GM23338 (cell line): Measurements from ENCODE around the gene TMEM121. TPM values are rescaled to one million over a fixed set of nuclear protein-coding genes. Genes with fewer than 3 reads are reported as not detected.

Experiments used
- ATAC-seq: fragments of 200-7000 bp; cut with Tn5 transposase; 3 replicates; pipeline ENCODE4 v1.9.1; 2020
- DNase-seq: peaks from one replicate; pipeline ENCODE4 v3.0.0-alpha.2; 2015; ENCODE audit warnings: low spot score
- H2AFZ ChIP-seq: fragments of 200-600 bp; sonication (generic); 2 replicates; pipeline ENCODE4 v1.8.0; 2016; ENCODE audit warnings: antibody characterized with exemption, mild to moderate bottlenecking, moderate library complexity
- H3F3A ChIP-seq: fragments of 200-600 bp; sonication (generic); replicated peaks from 2 replicates; pipeline ENCODE4 v1.8.0; 2017; ENCODE audit warnings: antibody characterized with exemption, mixed run types, low read depth
- H3K27ac ChIP-seq: fragments of 200-600 bp; sonication (generic); 2 replicates; pipeline ENCODE4 v1.6.1; 2016; ENCODE audit warnings: low read depth
- H3K27me3 ChIP-seq: fragments of 200-600 bp; sonication (generic); 2 replicates; pipeline ENCODE4 v1.8.0; 2016; ENCODE audit warnings: mild to moderate bottlenecking, mixed run types, moderate library complexity; ENCODE audit not compliant: insufficient read depth
- H3K36me3 ChIP-seq: fragments of 200-600 bp; sonication (generic); 2 replicates; pipeline ENCODE4 v1.8.0; 2016; ENCODE audit warnings: mild to moderate bottlenecking; ENCODE audit not compliant: insufficient read depth
- H3K4me1 ChIP-seq: fragments of 200-600 bp; sonication (generic); 2 replicates; pipeline ENCODE4 v1.8.0; 2016; ENCODE audit warnings: mild to moderate bottlenecking, moderate library complexity; ENCODE audit not compliant: insufficient read depth
- H3K4me2 ChIP-seq: fragments of 200-600 bp; sonication (generic); 2 replicates; pipeline ENCODE4 v1.7.1; 2017; ENCODE audit warnings: mixed run types
- H3K4me3 ChIP-seq: fragments of 200-600 bp; sonication (generic); 2 replicates; pipeline ENCODE4 v1.6.1; 2016; ENCODE audit warnings: mixed run types
- H3K79me2 ChIP-seq: fragments of 200-600 bp; sonication (generic); replicated peaks from 2 replicates; pipeline ENCODE4 v1.8.0; 2017; ENCODE audit warnings: mild to moderate bottlenecking; ENCODE audit not compliant: insufficient read depth
- H3K9me2 ChIP-seq: fragments of 200-600 bp; sonication (generic); 2 replicates; pipeline ENCODE4 v1.8.0; 2017; ENCODE audit not compliant: insufficient read depth
- H4K20me1 ChIP-seq: fragments of 200-600 bp; sonication (generic); replicated peaks from 2 replicates; pipeline ENCODE4 v1.8.0; 2017; ENCODE audit warnings: mild to moderate bottlenecking; ENCODE audit not compliant: insufficient read depth
- H3K27ac Mint-ChIP-seq: 2 replicates; pipeline ENCODE4 v1.8.0; 2020; ENCODE audit warnings: inconsistent platforms, mild to moderate bottlenecking, moderate library complexity, mixed read lengths
- H3K27me3 Mint-ChIP-seq: 3 replicates; pipeline ENCODE4 v1.8.0; 2022; ENCODE audit warnings: low read depth, mild to moderate bottlenecking, moderate library complexity, mixed read lengths, inconsistent platforms; ENCODE audit not compliant: insufficient read depth, poor library complexity
- H3K36me3 Mint-ChIP-seq: 3 replicates; pipeline ENCODE4 v1.8.0; 2021; ENCODE audit warnings: low read depth, mild to moderate bottlenecking, inconsistent platforms, moderate library complexity, mixed read lengths
- H3K4me1 Mint-ChIP-seq: 3 replicates; pipeline ENCODE4 v1.8.0; 2020; ENCODE audit warnings: mild to moderate bottlenecking, inconsistent platforms, mixed read lengths
- H3K4me3 Mint-ChIP-seq: 3 replicates; pipeline ENCODE4 v1.8.0; 2021; ENCODE audit warnings: moderate library complexity, mild to moderate bottlenecking, inconsistent platforms, mixed read lengths
- H3K9me3 Mint-ChIP-seq: 3 replicates; pipeline ENCODE4 v1.8.0; 2020; ENCODE audit warnings: moderate library complexity, mild to moderate bottlenecking, inconsistent platforms, mixed read lengths
- CREB1 ChIP-seq: fragments of 250-450 bp; sonication (Bioruptor Pico); IDR thresholded peaks from 2 replicates; pipeline ENCODE4 v1.5.0; 2020; ENCODE audit warnings: low read depth, mild to moderate bottlenecking, moderate library complexity
- EZH2phosphoT487 ChIP-seq: fragments of 200-600 bp; sonication (generic); IDR thresholded peaks from one replicate; pipeline ENCODE4 v1.8.1; 2018; ENCODE audit warnings: antibody characterized with exemption; ENCODE audit not compliant: unreplicated experiment
- JUNB ChIP-seq: IDR thresholded peaks from one replicate; pipeline ENCODE4 v1.6.1; 2016; ENCODE audit warnings: antibody characterized with exemption; ENCODE audit not compliant: unreplicated experiment
- NANOG ChIP-seq: IDR thresholded peaks from 2 replicates; pipeline ENCODE4 v1.6.1; 2016; ENCODE audit warnings: antibody characterized with exemption, borderline replicate concordance
- STAT1 ChIP-seq: IDR thresholded peaks from one replicate; pipeline ENCODE4 v1.6.1; 2016; ENCODE audit warnings: antibody characterized with exemption; ENCODE audit not compliant: unreplicated experiment
- ZNF114 ChIP-seq: fragments of 250-450 bp; sonication (Bioruptor Pico); IDR thresholded peaks from 2 replicates; pipeline ENCODE4 v1.5.0; 2020; ENCODE audit warnings: mild to moderate bottlenecking, moderate library complexity
- ZNF331 ChIP-seq: fragments of 250-450 bp; sonication (Bioruptor Pico); IDR thresholded peaks from 2 replicates; pipeline ENCODE4 v1.5.0; 2020; ENCODE audit warnings: low read depth, mild to moderate bottlenecking, moderate library complexity
- polyA plus RNA-seq: library from polyadenylated mRNA; unstranded; fragments of >200 nt; fragmentation: Nextera tagmentation; extraction: Ambion mirVana; gene quantifications from 2 replicates; pipeline ENCODE4 v1.2.1, GENCODE V29; 2016
- total RNA-seq: library from RNA; depleted of rRNA; stranded (reverse); fragments of >200 nt; shearing (Covaris generic); gene quantifications from 2 replicates; pipeline ENCODE4 v1.2.3, GENCODE V29; 2014
- TF ChIP-seq, protein P1 (sequence below): IDR thresholded peaks from one replicate; pipeline ENCODE4 v1.6.1; 2018; ENCODE audit warnings: antibody characterized with exemption; ENCODE audit not compliant: unreplicated experiment
- TF ChIP-seq, protein P2 (sequence below): IDR thresholded peaks from 2 replicates; pipeline ENCODE4 v1.6.1; 2016; ENCODE audit warnings: antibody characterized with exemption
- TF ChIP-seq, protein P3 (sequence below), 2 experiments: fragments of 200-600 bp in 1 of 2; sonication (generic) in 1 of 2; conservative IDR thresholded peaks; 2 replicates each; pipeline versions ENCODE4 v1.5.1 to v1.6.1; 2016 to 2017; ENCODE audit warnings: antibody characterized with exemption in 2 of 2, low read depth in 2 of 2, mild to moderate bottlenecking in 2 of 2, moderate library complexity in 1 of 2

TMEM121 gene
- total and polyA plus RNA-seq, 2 experiments from 2014 or later: 0.13 to 1.3 TPM

DNA sequence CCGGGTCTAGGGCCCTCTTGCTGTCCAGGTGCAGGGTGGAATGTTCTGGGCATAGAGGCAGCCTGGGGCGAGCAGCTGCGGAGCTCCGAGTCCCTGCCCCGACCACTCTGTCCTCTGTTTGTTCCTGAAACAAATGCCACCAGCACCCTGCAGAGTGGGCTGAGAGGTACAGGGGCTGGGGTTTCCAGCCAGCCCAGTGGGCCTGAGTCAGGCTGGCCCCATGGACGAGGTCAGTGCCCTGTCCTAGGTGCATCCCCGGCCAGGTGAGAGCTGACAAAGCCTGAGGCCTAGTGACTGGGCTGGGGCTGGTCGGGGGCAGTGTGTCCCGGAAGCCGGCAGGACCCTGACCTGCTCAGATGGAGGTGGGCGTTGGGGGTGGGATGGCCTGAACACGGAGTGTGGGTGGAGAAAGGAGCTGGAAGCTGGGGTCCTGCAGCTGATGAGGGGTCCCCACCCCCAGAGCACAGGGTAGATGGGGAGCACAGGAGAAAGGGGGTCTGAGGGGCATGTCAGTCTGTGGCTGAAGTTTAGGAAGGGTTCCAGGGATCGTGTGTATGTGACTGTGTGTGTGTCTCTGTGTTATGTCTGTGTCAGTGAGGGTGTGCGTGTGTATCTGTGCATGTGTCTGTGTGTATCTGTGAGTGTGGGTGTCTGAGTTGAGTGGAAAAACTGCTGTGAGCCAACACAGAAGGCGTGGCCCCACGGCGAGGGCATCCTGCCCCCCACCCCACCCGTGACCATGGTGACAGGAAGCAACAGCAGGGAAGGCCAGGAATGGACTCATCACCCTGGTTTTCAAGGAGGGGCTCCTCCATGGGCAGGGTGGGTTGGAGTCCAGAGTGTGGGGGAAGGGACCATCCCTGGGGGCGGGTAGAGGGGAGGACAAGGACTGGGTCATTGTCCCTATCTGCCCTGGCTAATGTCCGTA, 42.0 kb upstream of the TMEM121 start:
- peaks cover 74% of the 10 kb centered on the region for H3K27me3 Mint-ChIP-seq
- H3K27me3 ChIP-seq: peaks cover 94% of the 10 kb centered on the region
- no peaks in the 10 kb centered on the region for H4K20me1 ChIP-seq

More for the DNA sequence above, 42.0 kb upstream of the TMEM121 start:
- Histone ChIP-seq H3K9me2 (no peaks in the 10 kb centered on the region), H3K4me3 (no peak overlapping the region), H3K4me2 (no peak overlapping the region), H3K79me2 (no peaks in the 10 kb centered on the region), H2AFZ (no peak overlapping the region), H3K27ac (no peak overlapping the region), H3K4me1 (peaks cover 9% of the 10 kb centered on the region; the same call in 1 of the 2 replicates), H3K36me3 (no peaks in the 10 kb centered on the region), H3F3A (no peaks in the 10 kb centered on the region)
- Mint-ChIP-seq H3K27ac (no peak overlapping the region), H3K36me3 (no peaks in the 10 kb centered on the region), H3K9me3 (no peaks in the 10 kb centered on the region), H3K4me3 (no peak overlapping the region; the same call in 2 of the 3 replicates), H3K4me1 (peaks cover 16% of the 10 kb centered on the region; the same call in 2 of the 3 replicates)
- TF ChIP-seq JUNB (no peak), CREB1 (no peak), NANOG (no peak), STAT1 (no peak), ZNF331 (no peak), EZH2phosphoT487 (no peak), ZNF114 (CRISPR knock-in tag) (no peak)
- TF ChIP-seq, protein P1, sequence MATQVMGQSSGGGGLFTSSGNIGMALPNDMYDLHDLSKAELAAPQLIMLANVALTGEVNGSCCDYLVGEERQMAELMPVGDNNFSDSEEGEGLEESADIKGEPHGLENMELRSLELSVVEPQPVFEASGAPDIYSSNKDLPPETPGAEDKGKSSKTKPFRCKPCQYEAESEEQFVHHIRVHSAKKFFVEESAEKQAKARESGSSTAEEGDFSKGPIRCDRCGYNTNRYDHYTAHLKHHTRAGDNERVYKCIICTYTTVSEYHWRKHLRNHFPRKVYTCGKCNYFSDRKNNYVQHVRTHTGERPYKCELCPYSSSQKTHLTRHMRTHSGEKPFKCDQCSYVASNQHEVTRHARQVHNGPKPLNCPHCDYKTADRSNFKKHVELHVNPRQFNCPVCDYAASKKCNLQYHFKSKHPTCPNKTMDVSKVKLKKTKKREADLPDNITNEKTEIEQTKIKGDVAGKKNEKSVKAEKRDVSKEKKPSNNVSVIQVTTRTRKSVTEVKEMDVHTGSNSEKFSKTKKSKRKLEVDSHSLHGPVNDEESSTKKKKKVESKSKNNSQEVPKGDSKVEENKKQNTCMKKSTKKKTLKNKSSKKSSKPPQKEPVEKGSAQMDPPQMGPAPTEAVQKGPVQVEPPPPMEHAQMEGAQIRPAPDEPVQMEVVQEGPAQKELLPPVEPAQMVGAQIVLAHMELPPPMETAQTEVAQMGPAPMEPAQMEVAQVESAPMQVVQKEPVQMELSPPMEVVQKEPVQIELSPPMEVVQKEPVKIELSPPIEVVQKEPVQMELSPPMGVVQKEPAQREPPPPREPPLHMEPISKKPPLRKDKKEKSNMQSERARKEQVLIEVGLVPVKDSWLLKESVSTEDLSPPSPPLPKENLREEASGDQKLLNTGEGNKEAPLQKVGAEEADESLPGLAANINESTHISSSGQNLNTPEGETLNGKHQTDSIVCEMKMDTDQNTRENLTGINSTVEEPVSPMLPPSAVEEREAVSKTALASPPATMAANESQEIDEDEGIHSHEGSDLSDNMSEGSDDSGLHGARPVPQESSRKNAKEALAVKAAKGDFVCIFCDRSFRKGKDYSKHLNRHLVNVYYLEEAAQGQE: no peak
- TF ChIP-seq, protein P2, sequence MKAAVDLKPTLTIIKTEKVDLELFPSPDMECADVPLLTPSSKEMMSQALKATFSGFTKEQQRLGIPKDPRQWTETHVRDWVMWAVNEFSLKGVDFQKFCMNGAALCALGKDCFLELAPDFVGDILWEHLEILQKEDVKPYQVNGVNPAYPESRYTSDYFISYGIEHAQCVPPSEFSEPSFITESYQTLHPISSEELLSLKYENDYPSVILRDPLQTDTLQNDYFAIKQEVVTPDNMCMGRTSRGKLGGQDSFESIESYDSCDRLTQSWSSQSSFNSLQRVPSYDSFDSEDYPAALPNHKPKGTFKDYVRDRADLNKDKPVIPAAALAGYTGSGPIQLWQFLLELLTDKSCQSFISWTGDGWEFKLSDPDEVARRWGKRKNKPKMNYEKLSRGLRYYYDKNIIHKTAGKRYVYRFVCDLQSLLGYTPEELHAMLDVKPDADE: no peak
- TF ChIP-seq, protein P3, sequence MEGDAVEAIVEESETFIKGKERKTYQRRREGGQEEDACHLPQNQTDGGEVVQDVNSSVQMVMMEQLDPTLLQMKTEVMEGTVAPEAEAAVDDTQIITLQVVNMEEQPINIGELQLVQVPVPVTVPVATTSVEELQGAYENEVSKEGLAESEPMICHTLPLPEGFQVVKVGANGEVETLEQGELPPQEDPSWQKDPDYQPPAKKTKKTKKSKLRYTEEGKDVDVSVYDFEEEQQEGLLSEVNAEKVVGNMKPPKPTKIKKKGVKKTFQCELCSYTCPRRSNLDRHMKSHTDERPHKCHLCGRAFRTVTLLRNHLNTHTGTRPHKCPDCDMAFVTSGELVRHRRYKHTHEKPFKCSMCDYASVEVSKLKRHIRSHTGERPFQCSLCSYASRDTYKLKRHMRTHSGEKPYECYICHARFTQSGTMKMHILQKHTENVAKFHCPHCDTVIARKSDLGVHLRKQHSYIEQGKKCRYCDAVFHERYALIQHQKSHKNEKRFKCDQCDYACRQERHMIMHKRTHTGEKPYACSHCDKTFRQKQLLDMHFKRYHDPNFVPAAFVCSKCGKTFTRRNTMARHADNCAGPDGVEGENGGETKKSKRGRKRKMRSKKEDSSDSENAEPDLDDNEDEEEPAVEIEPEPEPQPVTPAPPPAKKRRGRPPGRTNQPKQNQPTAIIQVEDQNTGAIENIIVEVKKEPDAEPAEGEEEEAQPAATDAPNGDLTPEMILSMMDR (conservative IDR thresholded peaks at IDR 0.05; ENCODE audit: low read depth in 2 of 2): no peak
- ATAC-seq (no peak), DNase-seq (no peak)
